Neural cell (in vitro differentiated cells): ENCODE results near the gene FBRSL1. TPM values are rescaled to one million over a fixed set of nuclear protein-coding genes. Genes with fewer than 3 reads are reported as not detected.

Experiments used
- H2AFZ ChIP-seq: fragments of 200-600, 300-800 bp; sonication (generic), shearing (Covaris generic); 2 replicates; pipeline ENCODE4 v1.6.0; 2014; ENCODE audit warnings: low read depth, mild to moderate bottlenecking, antibody characterized with exemption, low read length, moderate library complexity
- H3F3A ChIP-seq: fragments of 200-600 bp; shearing (Covaris generic); 2 replicates; pipeline ENCODE4 v1.6.1; 2016; ENCODE audit warnings: mild to moderate bottlenecking, moderate library complexity, mixed read lengths, antibody characterized with exemption, low read length; ENCODE audit not compliant: insufficient read depth, poor library complexity, severe bottlenecking
- H3K27ac ChIP-seq: fragments of 200-600, 300-800 bp; sonication (generic), shearing (Covaris generic); 2 replicates; pipeline ENCODE4 v1.5.1; 2014; ENCODE audit warnings: mild to moderate bottlenecking, low read length, moderate library complexity
- H3K27me3 ChIP-seq: fragments of 300-800, 200-600 bp; sonication (generic), shearing (Covaris generic); 2 replicates; pipeline ENCODE4 v1.6.0; 2014; ENCODE audit warnings: mild to moderate bottlenecking, low read depth, low read length, moderate library complexity; ENCODE audit not compliant: insufficient read depth
- H3K36me3 ChIP-seq: fragments of 300-800, 200-600 bp; sonication (generic), shearing (Covaris generic); 2 replicates; pipeline ENCODE4 v1.5.1; 2014; ENCODE audit warnings: mild to moderate bottlenecking, antibody characterized with exemption, low read length, moderate library complexity; ENCODE audit not compliant: insufficient read depth
- H3K4me2 ChIP-seq: fragments of 300-800, 200-600 bp; sonication (generic), shearing (Covaris generic); 2 replicates; pipeline ENCODE4 v1.6.0; 2014; ENCODE audit warnings: mild to moderate bottlenecking, low read length
- H3K4me3 ChIP-seq: fragments of 300-800, 200-600 bp; sonication (generic), shearing (Covaris generic); 2 replicates; pipeline ENCODE4 v1.5.1; 2014; ENCODE audit warnings: mild to moderate bottlenecking, low read length, moderate library complexity
- H3K79me2 ChIP-seq: fragments of 200-600 bp; shearing (Covaris generic); replicated peaks from 2 replicates; pipeline ENCODE4 v1.6.0; 2014; ENCODE audit warnings: mild to moderate bottlenecking, low read length, moderate library complexity; ENCODE audit not compliant: insufficient read depth
- H3K9ac ChIP-seq: fragments of 300-800, 200-600 bp; sonication (generic), shearing (Covaris generic); 2 replicates; pipeline ENCODE4 v1.6.1; 2016; ENCODE audit warnings: mild to moderate bottlenecking, low read length, mixed read lengths
- H3K9me2 ChIP-seq: fragments of 200-600 bp; shearing (Covaris generic); 2 replicates; pipeline ENCODE4 v1.6.1; 2016; ENCODE audit warnings: mild to moderate bottlenecking, low read length, mixed read lengths; ENCODE audit not compliant: insufficient read depth
- H3K9me3 ChIP-seq: fragments of 200-600, 300-800 bp; sonication (generic), shearing (Covaris generic); 2 replicates; pipeline ENCODE4 v1.6.1; 2016; ENCODE audit warnings: mild to moderate bottlenecking, mixed run types, low read length, moderate library complexity, mixed read lengths
- H4K20me1 ChIP-seq: fragments of 200-600 bp; shearing (Covaris generic); 2 replicates; pipeline ENCODE4 v1.6.1; 2016; ENCODE audit warnings: mild to moderate bottlenecking, mixed run types; ENCODE audit not compliant: insufficient read depth
- EP300 ChIP-seq: fragments of 450-650 bp; conservative IDR thresholded peaks from 2 replicates; pipeline ENCODE4 v1.6.1; 2014; ENCODE audit warnings: antibody characterized with exemption, mild to moderate bottlenecking, moderate library complexity; ENCODE audit not compliant: poor library complexity, severe bottlenecking
- EZH2 ChIP-seq: fragments of 200-600, 300-800 bp; shearing (Covaris generic), sonication (generic); IDR thresholded peaks from 2 replicates; pipeline ENCODE4 v1.6.1; 2014; ENCODE audit warnings: antibody characterized with exemption, low read length, borderline replicate concordance, mild to moderate bottlenecking; ENCODE audit not compliant: insufficient read depth, poor library complexity, severe bottlenecking
- MXI1 ChIP-seq: fragments of 450-650 bp; conservative IDR thresholded peaks from 2 replicates; pipeline ENCODE4 v1.6.1; 2014; ENCODE audit warnings: antibody characterized with exemption, mild to moderate bottlenecking; ENCODE audit not compliant: poor library complexity, severe bottlenecking
- POLR2AphosphoS5 ChIP-seq: IDR thresholded peaks from 2 replicates; pipeline ENCODE4 v1.6.1; 2012
- SMC3 ChIP-seq: fragments of 450-650 bp; conservative IDR thresholded peaks from 2 replicates; pipeline ENCODE4 v1.6.1; 2014; ENCODE audit warnings: antibody characterized with exemption, mild to moderate bottlenecking, moderate library complexity; ENCODE audit not compliant: poor library complexity
- TAF1 ChIP-seq: IDR thresholded peaks from 2 replicates; pipeline ENCODE4 v1.6.1; 2012; ENCODE audit warnings: low read depth
- polyA plus RNA-seq: library from polyadenylated mRNA; depleted of rRNA; stranded (reverse); fragments of >200 nt; gene quantifications from 2 replicates; pipeline ENCODE4 v1.2.3, GENCODE V29; 2014
- TF ChIP-seq, protein P1 (sequence below): IDR thresholded peaks from 2 replicates; pipeline ENCODE4 v1.6.1; 2012; ENCODE audit warnings: borderline replicate concordance
- TF ChIP-seq, protein P2 (sequence below): fragments of 450-650 bp; IDR thresholded peaks from 2 replicates; pipeline ENCODE4 v1.5.1; 2014; ENCODE audit warnings: antibody characterized with exemption, mild to moderate bottlenecking, moderate library complexity; ENCODE audit not compliant: poor library complexity, severe bottlenecking

The FBRSL1 gene
- polyA plus RNA-seq, 1 donor from 2014 or later = 11.9 TPM

DNA sequence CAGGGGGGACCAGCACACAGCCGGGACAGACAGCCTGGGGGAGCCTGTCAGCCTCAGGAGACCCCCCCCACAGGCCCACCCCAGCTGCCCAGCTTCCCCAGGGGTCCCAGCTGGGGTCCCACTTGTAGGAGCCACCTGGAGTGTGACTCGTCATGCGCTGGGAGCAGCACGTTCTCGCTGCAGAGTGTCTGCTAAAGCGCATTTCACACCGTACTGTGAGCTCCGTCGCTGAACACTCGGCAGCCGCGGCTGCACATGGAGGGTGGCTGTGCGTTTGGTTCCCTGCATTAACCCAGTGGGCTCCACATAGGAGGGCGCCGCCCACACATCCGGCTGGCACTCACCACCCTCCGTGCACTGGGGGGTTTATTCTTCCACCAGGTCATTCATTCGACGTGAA, 56.7 kb downstream of the FBRSL1 start:
- Histone ChIP-seq H3K27ac (no peak overlapping the region), H3K9me2 (no peaks in the 10 kb centered on the region), H3K27me3 (no peaks in the 10 kb centered on the region), H3F3A (no peaks in the 10 kb centered on the region), H3K4me2 (no peak overlapping the region), H3K79me2 (no peaks in the 10 kb centered on the region), H3K36me3 (no peaks in the 10 kb centered on the region), H2AFZ (no peak overlapping the region), H3K4me3 (no peak overlapping the region), H3K9ac (no peak overlapping the region), H3K9me3 (no peaks in the 10 kb centered on the region), H4K20me1 (no peaks in the 10 kb centered on the region)
- no peak for TF ChIP-seq SMC3
- peak; percentile 52 for TF ChIP-seq POLR2AphosphoS5
- TF ChIP-seq EP300 = no peak
- TF ChIP-seq MXI1 = peak; percentile 25

DNA sequence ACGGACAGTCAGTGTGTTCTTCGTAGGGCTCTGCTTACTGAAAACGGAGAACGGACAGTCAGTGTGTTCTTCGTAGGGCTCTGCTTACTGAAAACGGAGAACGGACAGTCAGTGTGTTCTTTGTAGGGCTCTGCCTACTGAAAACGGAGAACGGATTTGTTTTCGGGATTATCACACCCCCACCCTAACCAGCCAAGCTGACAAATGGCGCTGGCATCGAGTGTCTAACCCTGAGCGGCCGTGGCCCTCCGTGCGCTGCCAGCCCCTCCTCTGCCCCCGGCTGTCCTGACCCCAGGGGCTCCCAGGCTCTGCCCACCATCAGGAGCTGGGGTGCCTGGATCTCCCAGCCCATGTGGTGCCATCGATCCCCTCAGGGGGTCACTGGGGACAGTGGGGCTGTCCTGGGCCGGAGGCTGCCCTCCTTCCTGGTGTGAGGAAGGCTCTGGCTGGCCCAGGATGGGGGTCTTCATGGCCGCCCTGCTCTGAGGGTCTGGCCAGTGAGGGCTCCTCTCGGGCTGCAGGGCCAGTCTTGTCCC, 57.3 kb downstream of the FBRSL1 start:
- Histone ChIP-seq H3K4me3 (no peak overlapping the region), H3K36me3 (no peaks in the 10 kb centered on the region), H3K4me2 (no peak overlapping the region), H3K9me2 (no peaks in the 10 kb centered on the region), H3K79me2 (no peaks in the 10 kb centered on the region), H3F3A (no peaks in the 10 kb centered on the region), H4K20me1 (no peaks in the 10 kb centered on the region), H3K9me3 (no peaks in the 10 kb centered on the region), H3K27ac (no peak overlapping the region), H3K27me3 (no peaks in the 10 kb centered on the region), H3K9ac (no peak overlapping the region), H2AFZ (no peak overlapping the region)
- TF ChIP-seq EP300 = no peak
- TF ChIP-seq SMC3 = no peak
- TF ChIP-seq EZH2 = no peak

DNA sequence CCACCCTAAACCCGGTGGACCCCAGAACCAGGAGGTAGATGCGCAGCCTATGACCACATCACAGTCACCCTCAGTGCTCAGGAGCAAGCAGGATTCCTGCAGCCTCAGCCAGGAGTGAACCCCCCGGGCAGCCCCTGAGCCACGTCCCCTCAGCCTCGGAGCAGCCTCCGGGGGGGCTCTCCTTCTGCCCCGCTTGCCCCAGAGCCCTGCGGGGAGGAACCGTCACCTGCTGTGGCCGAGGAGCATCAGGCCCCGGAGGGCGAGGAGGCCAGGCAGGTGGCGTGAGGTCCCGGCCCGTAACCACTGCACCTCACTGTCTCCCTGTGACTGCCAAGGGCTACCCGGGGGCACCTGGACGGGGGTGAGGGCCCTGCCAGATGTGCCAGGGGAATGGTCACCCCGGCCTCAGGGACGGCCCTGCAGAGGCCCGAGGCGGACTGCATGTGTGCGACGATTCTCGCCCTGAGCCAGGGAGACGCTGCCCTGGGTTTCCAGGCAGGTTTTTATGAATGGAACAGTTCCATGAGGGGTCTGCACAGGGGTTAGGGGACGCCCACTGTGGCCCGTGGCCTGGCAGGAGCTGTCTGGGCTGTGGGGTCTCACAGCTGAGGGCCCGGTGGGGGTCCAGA, 58.6 kb downstream of the FBRSL1 start:
- Histone ChIP-seq H3K79me2 (no peaks in the 10 kb centered on the region), H3K27ac (no peak overlapping the region), H3K9me3 (no peaks in the 10 kb centered on the region), H2AFZ (no peak overlapping the region), H3K36me3 (no peaks in the 10 kb centered on the region), H3F3A (no peaks in the 10 kb centered on the region), H3K27me3 (no peaks in the 10 kb centered on the region), H3K9me2 (no peaks in the 10 kb centered on the region), H3K9ac (no peak overlapping the region), H3K4me2 (no peak overlapping the region), H3K4me3 (no peak overlapping the region), H4K20me1 (no peaks in the 10 kb centered on the region)
- TF ChIP-seq SMC3 (no peak), POLR2AphosphoS5 (no peak), MXI1 (no peak), EP300 (no peak), TAF1 (no peak), EZH2 (no peak)
- TF ChIP-seq, protein P1, sequence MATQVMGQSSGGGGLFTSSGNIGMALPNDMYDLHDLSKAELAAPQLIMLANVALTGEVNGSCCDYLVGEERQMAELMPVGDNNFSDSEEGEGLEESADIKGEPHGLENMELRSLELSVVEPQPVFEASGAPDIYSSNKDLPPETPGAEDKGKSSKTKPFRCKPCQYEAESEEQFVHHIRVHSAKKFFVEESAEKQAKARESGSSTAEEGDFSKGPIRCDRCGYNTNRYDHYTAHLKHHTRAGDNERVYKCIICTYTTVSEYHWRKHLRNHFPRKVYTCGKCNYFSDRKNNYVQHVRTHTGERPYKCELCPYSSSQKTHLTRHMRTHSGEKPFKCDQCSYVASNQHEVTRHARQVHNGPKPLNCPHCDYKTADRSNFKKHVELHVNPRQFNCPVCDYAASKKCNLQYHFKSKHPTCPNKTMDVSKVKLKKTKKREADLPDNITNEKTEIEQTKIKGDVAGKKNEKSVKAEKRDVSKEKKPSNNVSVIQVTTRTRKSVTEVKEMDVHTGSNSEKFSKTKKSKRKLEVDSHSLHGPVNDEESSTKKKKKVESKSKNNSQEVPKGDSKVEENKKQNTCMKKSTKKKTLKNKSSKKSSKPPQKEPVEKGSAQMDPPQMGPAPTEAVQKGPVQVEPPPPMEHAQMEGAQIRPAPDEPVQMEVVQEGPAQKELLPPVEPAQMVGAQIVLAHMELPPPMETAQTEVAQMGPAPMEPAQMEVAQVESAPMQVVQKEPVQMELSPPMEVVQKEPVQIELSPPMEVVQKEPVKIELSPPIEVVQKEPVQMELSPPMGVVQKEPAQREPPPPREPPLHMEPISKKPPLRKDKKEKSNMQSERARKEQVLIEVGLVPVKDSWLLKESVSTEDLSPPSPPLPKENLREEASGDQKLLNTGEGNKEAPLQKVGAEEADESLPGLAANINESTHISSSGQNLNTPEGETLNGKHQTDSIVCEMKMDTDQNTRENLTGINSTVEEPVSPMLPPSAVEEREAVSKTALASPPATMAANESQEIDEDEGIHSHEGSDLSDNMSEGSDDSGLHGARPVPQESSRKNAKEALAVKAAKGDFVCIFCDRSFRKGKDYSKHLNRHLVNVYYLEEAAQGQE = no peak
- TF ChIP-seq, protein P2, sequence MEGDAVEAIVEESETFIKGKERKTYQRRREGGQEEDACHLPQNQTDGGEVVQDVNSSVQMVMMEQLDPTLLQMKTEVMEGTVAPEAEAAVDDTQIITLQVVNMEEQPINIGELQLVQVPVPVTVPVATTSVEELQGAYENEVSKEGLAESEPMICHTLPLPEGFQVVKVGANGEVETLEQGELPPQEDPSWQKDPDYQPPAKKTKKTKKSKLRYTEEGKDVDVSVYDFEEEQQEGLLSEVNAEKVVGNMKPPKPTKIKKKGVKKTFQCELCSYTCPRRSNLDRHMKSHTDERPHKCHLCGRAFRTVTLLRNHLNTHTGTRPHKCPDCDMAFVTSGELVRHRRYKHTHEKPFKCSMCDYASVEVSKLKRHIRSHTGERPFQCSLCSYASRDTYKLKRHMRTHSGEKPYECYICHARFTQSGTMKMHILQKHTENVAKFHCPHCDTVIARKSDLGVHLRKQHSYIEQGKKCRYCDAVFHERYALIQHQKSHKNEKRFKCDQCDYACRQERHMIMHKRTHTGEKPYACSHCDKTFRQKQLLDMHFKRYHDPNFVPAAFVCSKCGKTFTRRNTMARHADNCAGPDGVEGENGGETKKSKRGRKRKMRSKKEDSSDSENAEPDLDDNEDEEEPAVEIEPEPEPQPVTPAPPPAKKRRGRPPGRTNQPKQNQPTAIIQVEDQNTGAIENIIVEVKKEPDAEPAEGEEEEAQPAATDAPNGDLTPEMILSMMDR = no peak
